Astrocyte of the hippocampus (primary cell): ENCODE results near the gene KIF3A.

ENCODE experiments used
- DNase-seq: peaks from one replicate; pipeline ENCODE4 v3.0.0; 2011; ENCODE audit warnings: low read depth, low spot score

Gene KIF3A

DNA sequence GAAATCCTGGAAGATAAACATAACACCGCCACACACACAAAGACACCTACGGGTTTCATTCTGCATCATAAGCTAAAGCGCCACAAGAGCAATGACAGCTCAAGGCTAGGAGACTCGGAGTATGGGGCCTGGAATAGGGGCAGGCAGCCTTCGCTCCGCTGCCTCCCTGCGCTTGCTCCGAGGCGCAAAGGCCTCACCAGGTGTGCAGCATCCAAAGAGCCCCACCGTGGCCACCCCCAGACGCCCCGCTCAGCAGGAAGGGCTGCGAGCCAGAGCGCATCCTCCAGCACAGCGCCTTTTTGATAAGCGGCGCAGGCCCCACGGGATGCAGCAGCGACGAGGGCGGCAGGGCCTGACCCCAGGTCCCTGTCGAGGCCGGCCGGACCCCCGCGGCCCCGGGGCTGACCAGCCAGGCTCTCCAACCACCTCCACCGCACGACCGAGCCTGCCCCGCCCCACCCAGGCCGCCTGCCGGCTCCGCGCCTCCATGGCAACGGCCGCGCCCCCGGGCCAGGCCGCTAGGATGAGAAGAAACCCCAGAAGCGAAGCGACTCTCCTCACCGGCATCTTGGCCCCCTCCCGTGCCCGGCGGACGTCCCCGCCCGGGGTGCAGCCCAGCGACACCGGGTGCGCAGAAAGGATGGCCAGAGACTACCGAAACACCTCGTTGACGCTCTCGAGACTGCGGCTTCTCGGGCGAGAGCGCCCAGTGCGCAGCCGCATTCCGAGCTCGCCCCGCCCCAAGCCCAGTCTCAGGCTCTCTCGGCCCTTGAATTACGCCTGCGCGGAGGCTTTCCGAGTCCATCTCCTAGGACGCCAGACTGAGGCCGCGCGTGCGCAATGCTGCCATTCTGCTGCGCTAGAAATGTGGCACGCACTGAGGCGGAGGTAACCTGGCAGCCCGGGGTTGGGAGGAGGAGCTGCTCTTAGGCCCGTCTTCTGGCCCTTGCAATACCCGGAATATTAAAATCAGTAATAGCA is at the start of gene KIF3A:
Gene KIF3A (minus strand): TSS at position 694 of the 981 bp plus-strand sequence. CDS start 127 bp downstream, at position 567.
- peak; percentile 98 for DNase-seq

DNA sequence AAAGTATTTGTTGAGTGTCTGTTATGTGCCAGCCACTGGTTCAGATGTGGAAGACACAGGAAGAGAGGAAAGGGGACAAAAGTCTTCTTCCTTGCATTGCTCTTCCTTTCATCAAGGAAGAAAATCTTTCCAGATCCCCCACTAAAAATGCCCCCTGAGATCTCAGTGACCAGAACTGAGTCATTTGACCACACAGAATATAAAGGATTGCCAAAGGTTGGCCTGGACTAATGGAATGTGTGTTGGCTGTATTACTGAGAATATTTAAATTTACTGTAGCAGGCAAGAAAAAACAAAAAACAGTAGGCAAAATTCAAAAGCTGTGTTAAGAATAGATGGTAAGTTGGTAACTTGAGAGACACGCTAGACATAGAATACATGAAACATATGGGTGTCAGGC is 49.7 kb upstream of the KIF3A start:
- DNase-seq: peak; percentile 83

DNA sequence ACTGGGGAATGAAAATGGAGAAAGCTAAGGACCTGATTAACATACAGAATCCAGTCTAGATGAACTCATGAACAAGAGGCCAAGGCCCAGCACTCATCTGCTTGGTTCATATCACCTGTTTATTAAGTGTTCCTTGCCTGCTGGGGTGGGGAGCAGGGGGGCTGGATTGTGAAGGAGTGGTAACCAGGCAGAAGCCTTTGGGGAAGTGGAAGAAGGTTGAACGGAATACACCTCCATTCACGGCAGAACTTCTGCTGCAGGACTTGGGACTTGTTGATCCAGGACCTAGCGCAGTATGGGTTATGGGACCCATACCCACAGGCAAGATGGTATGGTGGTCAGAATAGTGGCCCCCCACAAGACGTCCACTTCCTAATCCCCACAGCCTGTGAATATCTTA is 48.5 kb upstream of the KIF3A start:
- no peak for DNase-seq

DNA sequence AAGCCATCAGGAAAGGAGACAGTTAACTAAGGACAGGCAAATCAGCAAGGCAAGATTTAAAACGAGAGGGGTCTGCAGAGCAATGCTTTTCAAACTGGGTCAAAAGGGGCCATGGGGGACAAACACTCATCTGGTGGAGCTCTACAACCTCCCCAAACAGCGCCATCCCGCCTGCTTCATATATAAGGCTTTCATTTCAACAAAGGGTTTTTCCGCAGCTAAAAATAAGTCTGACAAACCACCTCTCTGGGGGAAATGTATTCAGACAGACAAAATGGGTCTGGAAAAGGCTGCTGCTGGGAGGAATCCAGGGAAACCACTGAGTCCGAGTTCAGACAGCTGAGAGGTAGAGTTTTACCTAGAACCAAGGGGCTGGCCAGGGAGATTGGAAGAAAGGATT is 48.0 kb upstream of the KIF3A start:
- peak; percentile 46 for DNase-seq

DNA sequence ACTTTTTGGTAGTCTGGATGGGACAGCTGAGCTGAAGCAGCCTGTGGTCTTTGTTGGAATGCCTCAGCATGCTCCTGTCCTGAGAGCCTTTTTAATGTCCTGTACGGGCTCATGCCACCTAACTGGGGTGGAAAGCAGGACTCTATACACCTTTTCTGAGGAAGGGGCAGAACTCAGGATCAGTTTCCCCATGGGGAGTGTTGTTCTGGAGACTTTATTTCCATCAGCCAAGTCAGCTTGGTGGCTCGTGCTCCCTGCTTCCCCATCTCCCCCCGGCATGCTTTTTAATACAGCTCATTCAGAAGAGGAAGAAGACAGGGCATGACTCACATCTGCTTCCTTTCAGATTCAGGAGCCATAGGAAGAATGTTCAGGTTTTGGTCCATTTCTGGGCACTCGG is 44.8 kb upstream of the KIF3A start:
- peak; percentile 54 for DNase-seq

DNA sequence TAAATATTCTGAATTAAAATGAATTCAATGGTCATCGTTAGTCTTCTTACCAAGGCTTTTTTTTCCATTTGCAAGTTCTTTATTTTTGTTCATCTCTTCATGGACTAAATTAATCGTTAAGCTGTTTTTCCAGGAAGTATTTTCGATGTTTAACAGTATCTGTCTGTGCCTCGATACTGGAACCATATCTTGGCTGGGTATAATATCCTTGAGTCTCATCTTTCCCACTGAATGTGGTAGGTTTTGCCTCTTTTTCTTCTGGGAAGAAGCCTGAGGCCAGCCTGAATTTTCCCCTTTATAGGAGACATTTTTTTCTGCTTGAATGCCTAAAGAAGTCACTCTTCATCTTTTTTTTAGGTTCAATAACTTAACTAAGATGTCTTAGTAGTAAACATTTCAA is 43.7 kb upstream of the KIF3A start:
- no peak for DNase-seq

DNA sequence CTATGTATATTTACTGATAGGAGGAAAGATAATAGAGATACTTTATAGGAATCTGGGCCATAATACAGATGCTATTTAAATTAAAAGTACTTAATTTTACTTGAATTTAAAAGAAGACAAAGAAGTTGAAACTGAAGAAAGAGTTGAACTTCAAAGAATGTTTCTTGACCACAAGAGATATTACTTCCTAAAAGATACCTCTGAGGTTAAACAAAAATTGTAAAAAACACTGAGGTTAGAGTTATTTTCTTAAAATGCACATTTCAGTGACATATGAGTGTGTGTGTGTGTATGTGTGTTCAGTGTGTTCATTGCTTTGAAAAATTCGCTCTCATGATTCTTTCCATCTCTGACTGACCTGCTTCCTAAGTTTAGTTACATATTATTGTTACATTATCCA is 43.2 kb upstream of the KIF3A start:
- no peak for DNase-seq

DNA sequence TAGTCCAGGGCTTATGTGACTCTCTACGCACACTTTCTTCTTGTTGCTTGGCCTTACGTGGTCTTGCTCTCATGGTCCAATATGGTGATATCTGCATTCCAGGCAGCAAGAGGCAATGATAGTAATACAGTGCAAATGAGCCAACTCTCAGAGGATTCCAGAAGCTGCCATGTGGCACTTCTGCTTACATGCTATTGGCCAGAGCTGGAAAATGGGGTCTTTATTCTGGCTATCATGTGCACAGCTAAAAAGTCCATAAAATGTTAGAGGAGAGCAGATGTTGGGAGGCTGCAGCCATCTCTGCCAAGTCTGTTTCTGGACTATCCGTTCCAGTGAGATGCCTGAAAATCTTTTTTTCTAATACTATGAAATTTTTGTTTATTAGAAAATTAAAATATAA is 42.6 kb upstream of the KIF3A start:
- no peak for DNase-seq

DNA sequence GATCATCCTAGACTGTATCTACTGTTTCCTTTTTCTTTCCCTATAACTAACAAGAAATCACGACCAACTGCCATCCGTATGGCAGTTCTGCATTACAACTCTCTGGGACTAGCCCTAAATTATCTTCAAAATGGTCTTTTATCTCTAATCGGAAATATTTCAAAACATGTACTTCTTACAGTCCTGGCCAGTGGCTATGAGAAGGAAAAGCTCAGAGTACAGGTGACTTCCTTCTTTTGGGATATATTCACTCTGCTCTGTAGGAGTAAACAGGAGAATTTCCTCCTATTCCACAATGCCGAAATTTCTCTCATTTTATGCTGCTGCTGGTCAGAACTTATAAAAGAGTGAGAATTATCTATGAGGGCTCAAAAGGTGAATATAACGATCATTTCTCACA is 41.5 kb upstream of the KIF3A start:
- DNase-seq: no peak

DNA sequence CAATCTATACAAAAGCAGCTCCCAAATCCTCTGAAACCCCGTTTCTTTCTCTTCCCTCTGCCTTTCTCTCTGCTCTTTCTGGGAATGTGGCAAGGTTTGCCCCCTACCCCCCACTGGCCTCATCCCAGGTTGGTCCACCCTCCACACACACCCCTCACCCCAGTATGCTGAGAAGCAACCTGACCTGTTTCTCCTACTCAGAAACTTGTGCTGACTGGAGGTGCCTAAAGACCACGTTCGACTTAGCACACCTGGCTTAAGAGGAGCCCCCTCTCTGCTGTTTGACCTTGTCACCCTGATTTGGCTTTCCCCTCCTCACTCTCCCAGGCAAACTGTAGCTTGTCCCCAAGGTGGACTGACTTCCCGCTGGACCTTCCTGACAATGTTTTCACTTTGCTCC is 40.8 kb upstream of the KIF3A start:
- DNase-seq: no peak

DNA sequence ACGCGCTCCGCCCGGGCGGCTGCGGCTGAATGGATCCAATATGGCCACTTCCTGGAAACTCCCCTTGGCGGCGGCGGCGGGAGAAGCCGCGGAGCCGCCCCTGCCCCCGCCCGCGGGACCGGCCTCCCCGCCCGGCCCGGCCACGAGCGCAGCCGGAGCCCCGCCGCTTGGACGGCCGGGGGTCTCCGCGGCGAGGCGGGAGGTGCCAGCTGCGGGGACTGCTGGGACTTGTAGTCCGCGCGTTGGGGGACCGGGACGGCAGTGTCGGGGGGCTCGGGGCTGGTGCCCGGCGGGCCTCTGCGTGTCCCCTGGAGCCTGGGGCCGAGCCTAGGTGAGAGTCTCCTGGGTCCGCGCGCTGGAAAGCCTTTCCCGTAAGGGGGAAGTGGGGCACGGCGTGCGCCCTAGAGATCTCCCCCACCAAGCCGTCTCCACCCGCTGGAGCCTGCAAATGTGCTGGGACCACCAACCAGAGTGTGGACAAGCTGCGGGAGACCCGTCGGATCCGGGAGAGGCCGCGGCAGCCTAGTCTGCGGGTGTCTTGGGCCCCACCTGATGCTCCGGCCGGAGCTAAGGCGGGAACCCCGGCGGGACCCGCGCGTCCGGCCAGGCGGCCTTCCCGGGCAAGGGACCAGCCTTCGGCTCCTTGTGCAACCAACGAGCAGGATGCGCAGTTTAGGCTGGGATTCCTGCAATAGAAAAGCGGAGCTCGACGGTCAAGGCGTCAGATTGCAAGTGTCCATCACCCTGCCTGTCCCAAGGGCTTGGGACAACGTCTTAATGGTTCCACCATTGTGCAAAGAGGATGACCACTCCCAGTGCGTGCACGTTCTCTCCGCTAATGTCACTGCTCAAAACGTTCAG is 40.1 kb upstream of the KIF3A start, which contains the start of gene SEPTIN8:
Gene SEPTIN8 (minus strand): TSS at position 31 of the 861 bp plus-strand sequence. CDS start 102 bp downstream, outside the sequence.
- peak; percentile 75 for DNase-seq

DNA sequence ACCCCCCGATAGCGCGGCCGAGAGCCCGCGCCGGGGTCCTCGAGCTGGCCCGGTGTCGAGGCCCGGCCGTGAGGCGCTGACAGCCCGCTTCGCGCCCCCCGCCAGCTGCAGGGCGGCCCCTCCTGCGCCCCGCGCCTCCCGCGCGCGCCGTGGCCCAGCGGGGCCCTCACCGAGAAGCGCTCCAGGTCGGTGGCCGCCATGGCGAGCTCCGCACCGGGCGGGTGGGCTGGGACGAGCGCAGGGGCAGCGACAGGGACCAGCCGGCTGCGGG is 39.5 kb upstream of the KIF3A start:
- DNase-seq: no peak

DNA sequence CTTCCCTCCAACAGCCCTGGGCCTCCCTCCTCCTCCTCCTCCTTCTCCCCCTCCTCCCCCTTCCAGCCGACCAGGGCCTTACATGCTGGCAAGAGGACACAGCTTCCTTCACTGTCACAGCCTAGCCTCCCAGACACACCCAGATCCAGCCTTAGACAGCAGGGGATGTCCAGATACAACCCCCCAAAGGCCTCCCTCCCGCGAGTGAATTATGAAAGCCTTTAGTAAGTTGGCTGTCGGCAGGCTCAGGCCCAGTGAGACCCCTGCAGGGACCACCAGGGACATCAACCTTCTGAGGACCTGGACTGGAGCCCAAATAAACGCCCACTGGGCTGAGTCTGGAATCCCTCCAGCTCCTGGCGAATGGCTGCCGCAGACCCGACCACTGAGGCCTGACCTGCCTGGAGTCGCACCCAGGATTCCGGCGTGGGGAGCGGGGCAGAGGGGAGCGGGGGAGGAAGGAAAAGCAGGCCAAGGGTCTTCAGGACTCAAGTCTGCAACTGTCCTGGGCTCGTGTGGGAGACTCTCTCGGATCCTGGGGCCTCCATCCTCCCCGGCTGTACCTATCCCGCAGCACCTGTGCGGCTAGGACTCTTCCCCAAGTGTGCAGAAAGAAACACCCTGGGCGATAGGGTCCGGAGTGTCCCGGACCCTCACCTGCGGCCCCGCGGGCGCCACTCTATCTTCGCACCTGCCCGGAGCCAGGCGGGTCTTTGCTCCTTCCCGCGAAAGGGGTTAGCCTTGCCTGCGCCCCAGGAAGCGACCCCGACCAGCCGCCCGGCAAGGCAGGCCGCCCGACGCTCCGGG is 39.0 kb upstream of the KIF3A start:
- peak; percentile 70 for DNase-seq

DNA sequence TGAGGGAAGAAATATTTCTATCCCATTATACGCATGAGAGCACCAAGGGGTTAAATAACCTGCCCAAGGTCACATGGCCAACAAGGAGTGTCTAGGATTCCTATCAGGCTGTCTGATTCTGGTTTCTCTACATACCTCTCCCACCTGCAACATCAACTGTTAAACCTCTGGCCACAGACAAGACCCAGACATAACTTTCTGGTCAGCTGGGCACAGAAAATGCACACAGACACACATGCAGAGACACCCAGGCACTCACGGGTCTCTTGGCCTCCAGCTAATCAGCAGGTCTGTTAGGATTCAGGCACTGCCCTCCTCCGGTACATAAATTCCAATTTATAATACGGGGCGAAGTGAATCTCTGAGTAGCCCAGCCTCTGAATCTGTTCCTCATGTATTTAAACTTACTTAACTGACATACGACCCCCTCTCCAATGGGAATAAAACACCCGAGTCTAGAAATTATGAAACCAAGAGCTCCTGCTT is 38.2 kb upstream of the KIF3A start:
- peak; percentile 63 for DNase-seq

DNA sequence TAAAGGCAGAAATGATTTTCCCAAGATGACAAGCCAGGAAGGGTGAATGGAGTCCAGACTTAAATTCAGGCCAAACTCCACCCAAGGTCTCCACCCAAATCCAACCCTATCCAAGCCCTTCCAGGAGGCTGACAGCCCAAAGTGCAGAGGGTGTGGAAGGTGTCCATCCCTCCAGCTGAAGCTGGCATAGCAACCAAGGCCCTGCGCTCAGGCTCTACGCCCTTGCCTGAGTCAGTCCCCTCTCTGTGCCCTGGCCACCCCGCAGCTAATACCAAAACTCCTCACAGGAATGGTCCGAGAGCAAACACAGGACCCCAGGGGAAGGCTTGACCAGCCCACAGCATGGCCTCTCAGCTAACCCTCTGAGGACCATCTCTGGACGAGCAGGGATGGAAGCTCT is 37.5 kb upstream of the KIF3A start:
- no peak for DNase-seq

DNA sequence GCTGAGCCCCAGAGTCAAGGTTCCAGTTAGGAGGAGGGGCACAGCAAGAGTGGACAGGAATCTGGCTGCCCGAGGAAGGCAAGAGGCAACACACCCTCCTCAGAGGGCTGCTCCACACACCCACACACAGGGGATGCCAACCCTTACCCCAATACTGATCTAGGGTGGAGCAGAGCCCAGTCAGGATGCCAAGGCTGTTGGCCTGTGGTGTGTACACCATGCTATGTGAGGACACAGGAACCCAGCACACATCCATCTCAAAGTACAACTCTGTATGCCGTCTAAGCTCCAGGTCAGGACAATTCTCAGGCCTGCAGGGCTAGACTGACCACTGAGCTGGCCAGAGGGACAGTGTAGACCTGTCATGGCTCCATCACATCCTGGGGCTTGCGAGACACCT is 37.1 kb upstream of the KIF3A start:
- DNase-seq: no peak

DNA sequence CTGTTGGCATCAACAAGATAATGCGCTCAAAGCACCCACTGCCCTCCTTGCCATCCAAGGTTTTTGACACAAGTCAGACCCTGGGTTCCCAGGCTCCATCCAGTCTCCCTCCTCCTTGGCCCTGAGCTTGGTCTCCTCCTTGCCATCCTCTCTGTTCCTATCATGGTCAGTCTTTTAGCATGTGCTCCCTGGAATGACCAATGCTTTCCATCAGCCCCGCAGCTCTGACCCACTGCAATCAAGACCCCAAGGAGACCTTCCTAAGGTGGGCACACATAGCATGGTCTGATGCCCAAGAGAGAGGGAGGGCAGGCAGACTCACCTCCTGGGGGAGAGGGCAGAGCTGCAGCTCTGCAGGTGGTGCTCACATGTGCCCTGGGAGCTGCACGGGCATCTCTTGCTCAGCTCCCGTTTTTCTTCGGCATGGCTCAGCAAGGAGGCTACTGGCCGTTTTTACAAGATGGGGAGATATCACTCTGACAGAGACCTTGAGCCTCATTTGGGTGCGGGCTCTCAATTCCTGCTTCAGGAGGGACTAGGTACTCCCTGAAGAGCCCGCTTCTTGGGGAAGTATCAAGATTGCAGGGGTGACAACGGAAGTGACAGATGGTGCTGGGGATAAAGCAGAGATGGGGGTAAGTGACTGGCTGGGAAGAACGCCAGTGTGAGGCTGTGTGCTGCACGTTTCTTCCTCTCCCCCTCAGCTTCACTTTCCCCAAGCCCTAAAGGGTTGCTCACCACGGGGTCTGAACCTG is 36.4 kb upstream of the KIF3A start:
- no peak for DNase-seq

DNA sequence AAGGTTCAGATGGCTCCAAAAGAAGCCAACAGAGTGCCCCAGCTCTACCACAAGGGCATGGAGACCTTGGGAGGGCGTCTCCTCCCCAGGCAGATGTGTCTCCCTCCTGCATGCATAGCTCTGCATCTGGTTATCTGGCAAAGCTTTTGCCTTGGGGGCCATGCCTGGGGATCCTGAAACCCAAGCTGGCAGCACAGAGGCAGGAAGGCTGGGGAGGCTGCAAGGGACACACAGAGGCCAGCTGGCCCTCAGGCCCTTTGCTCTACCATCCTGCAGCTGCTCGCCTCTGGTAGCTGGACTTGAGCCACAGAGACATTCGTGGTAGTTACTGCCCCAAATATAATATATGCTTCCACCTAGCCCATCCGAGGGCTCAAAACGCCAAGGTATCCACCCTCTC is 35.8 kb upstream of the KIF3A start:
- no peak for DNase-seq

DNA sequence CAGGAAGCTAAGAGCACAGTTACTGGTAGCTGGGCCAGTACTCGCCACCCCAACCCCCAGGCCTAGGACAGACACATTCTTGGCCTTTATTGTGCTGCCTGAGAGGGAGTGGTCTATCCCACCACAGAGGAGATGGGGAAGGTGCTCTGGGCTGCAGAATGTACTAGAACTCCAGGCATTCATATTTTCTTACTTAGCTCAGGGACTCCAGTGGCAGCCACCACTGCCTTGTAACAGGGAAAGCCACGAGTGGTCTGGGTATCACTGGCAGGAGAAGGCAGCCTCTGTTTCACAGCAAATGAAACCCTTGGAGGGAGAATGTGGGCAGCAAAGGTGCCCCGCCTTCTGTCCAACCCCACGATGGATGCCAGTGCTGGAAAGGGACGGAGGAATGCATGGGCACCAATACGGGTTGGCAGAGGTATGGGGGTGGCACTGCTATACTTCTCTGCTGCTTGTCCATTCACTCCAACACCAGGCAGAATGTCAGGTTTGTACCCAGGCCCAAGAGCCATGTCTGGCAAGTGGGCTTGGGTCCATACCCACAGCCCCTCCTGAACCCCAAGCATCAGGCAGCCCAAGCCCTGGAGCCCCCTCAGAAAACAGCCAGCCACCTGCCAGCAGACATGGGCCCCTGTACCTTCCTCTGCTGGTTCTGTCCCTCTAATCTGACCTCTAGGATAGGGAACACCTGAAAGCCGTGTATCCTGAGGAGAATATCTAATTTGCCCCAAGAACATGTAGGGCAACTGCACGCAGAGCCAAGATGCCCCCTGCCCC is 35.1 kb upstream of the KIF3A start:
- peak; percentile 74 for DNase-seq

DNA sequence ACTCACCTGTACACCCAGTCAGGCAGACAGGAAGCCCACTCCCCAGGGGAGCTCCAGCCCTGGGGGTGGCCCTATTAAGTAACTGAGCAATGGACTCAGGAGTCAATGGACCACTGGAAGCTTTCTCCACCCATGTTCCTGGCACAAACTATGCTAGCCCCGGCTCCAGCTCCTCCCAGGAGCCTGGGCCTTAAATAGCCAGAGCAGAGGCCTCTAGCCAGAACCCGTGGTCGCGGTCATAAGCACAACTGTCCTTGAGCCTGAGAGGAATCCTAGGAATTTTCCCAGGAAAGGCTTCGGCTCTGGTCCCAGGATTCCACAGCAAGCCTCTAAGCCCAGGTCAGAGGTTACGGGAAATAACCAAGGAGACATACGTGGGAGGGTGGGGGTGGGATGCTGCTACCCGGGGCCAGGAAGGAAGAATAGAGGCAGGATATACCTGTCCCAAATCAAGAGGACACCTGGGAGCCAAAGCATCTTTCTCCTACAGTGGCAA is 34.2 kb upstream of the KIF3A start:
- DNase-seq: peak; percentile 82
